Trophoblast cell (in vitro differentiated cells and primary cell): ENCODE data around the gene ZDBF2.
A peak's percentile ranks its signal among the peaks of the same experiment; 100 is the strongest.

Experiments
- DNase-seq, 2 donors: peaks; one replicate each; pipeline ENCODE4 v3.0.0-alpha.2; 2016
- H2AFZ ChIP-seq: 2 replicates; pipeline ENCODE4 v1.6.1; 2013; ENCODE audit warnings: low read length, moderate library complexity, mild to moderate bottlenecking; ENCODE audit not compliant: insufficient read depth, poor library complexity
- H2AK5ac ChIP-seq: 2 replicates; pipeline ENCODE4 v1.6.1; 2013; ENCODE audit warnings: mild to moderate bottlenecking, low read length
- H2BK120ac ChIP-seq: 2 replicates; pipeline ENCODE4 v1.6.1; 2013; ENCODE audit warnings: low read length, mild to moderate bottlenecking, moderate library complexity; ENCODE audit not compliant: insufficient read depth, poor library complexity
- H2BK12ac ChIP-seq: 2 replicates; pipeline ENCODE4 v1.6.1; 2013; ENCODE audit warnings: mild to moderate bottlenecking, low read length, moderate library complexity
- H2BK5ac ChIP-seq: 2 replicates; pipeline ENCODE4 v1.6.1; 2013; ENCODE audit warnings: low read length, low read depth, moderate library complexity, mild to moderate bottlenecking; ENCODE audit not compliant: poor library complexity
- H3K14ac ChIP-seq: 2 replicates; pipeline ENCODE4 v1.6.1; 2013; ENCODE audit warnings: mild to moderate bottlenecking, low read length
- H3K18ac ChIP-seq: 2 replicates; pipeline ENCODE4 v1.6.1; 2013; ENCODE audit warnings: mild to moderate bottlenecking, low read length
- H3K23ac ChIP-seq: 2 replicates; pipeline ENCODE4 v1.6.1; 2013; ENCODE audit warnings: low read length
- H3K27ac ChIP-seq: 2 replicates; pipeline ENCODE4 v1.5.1; 2013; ENCODE audit warnings: low read depth, mild to moderate bottlenecking, inconsistent platforms, low read length, moderate library complexity
- H3K27me3 ChIP-seq: 2 replicates; pipeline ENCODE4 v1.6.1; 2013; ENCODE audit warnings: inconsistent platforms, mild to moderate bottlenecking, low read length, moderate library complexity; ENCODE audit not compliant: insufficient read depth
- H3K36me3 ChIP-seq, 2 experiments: 1 replicate in 1 of 2; 2 replicates in 1 of 2; pipeline ENCODE4 v1.6.1; 2013; ENCODE audit warnings: low read length in 2 of 2, mild to moderate bottlenecking in 2 of 2, moderate library complexity in 1 of 2; ENCODE audit not compliant: insufficient read depth in 2 of 2, control insufficient read depth in 1 of 2
- H3K4ac ChIP-seq: 2 replicates; pipeline ENCODE4 v1.6.1; 2013; ENCODE audit warnings: low read depth, mild to moderate bottlenecking, low read length, moderate library complexity
- H3K4me1 ChIP-seq, 2 experiments: 1 replicate in 1 of 2; 2 replicates in 1 of 2; pipeline ENCODE4 v1.6.1; 2013; ENCODE audit warnings: low read length in 2 of 2, mild to moderate bottlenecking in 2 of 2, moderate library complexity in 1 of 2; ENCODE audit not compliant: insufficient read depth in 2 of 2, control insufficient read depth in 1 of 2
- H3K4me2 ChIP-seq: 2 replicates; pipeline ENCODE4 v1.6.1; 2013; ENCODE audit warnings: inconsistent platforms, mild to moderate bottlenecking, low read length, moderate library complexity
- H3K4me3 ChIP-seq: 2 replicates; pipeline ENCODE4 v1.5.1; 2013; ENCODE audit warnings: mild to moderate bottlenecking, low read depth, low read length, inconsistent platforms
- H3K79me1 ChIP-seq: one replicate; pipeline ENCODE4 v1.6.1; 2013; ENCODE audit warnings: low read length
- H3K79me2 ChIP-seq: 2 replicates; pipeline ENCODE4 v1.6.1; 2013; ENCODE audit warnings: low read length, mild to moderate bottlenecking; ENCODE audit not compliant: control insufficient read depth, insufficient read depth, poor library complexity
- H3K9ac ChIP-seq: 2 replicates; pipeline ENCODE4 v1.6.1; 2013; ENCODE audit warnings: mild to moderate bottlenecking, low read length
- H3K9me3 ChIP-seq: 2 replicates; pipeline ENCODE4 v1.6.1; 2013; ENCODE audit warnings: low read depth, mild to moderate bottlenecking, control low read depth, inconsistent platforms, low read length; ENCODE audit not compliant: insufficient read depth
- H4K12ac ChIP-seq: 2 replicates; pipeline ENCODE4 v1.6.1; 2013; ENCODE audit warnings: low read depth, mild to moderate bottlenecking, low read length, moderate library complexity
- H4K8ac ChIP-seq: 2 replicates; pipeline ENCODE4 v1.6.1; 2013; ENCODE audit warnings: low read depth, mild to moderate bottlenecking, low read length, moderate library complexity
- H4K91ac ChIP-seq: one replicate; pipeline ENCODE4 v1.6.1; 2013; ENCODE audit warnings: low read depth, mild to moderate bottlenecking, low read length, moderate library complexity
- WGBS: extraction: QIAGEN DNeasy Blood & Tissue Kit; methylation state at CpG from one replicate; pipeline ENCODE4 v1.1.7; 2013; ENCODE audit warnings: missing lambda C conversion rate; ENCODE audit not compliant: insufficient read length, insufficient coverage; ENCODE audit errors: extremely low coverage; 5-methylcytosine and 5-hydroxymethylcytosine counted together

ZDBF2 gene

GRCh38 chr2:206328974-206329373 lies 54.5 kb downstream of the ZDBF2 start:
- Histone ChIP-seq H3K9ac (no peak overlapping the region), H3K79me2 (no peaks in the 10 kb centered on the region), H3K4ac (no peak overlapping the region), H3K4me3 (no peak overlapping the region), H3K36me3 (no peaks in the 10 kb centered on the region), H2BK120ac (no peak overlapping the region), H3K79me1 (no peaks in the 10 kb centered on the region), H2AFZ (no peak overlapping the region), H3K18ac (no peak overlapping the region), H2BK5ac (no peak overlapping the region), H3K4me1 (no peaks in the 10 kb centered on the region), H3K23ac (no peak overlapping the region), H2AK5ac (no peak overlapping the region), H3K27me3 (no peaks in the 10 kb centered on the region), H4K12ac (no peak overlapping the region), H3K14ac (no peak overlapping the region), H4K91ac (no peak overlapping the region), H3K27ac (no peak overlapping the region), H4K8ac (no peak overlapping the region), H3K9me3 (no peaks in the 10 kb centered on the region), H2BK12ac (no peak overlapping the region), H3K4me2 (no peak overlapping the region)
- no peak for DNase-seq
- no CpG with 5 or more reads among the region's 1 CpG for WGBS

GRCh38 chr2:206336861-206337260 lies 62.4 kb downstream of the ZDBF2 start:
- H2AK5ac ChIP-seq = no peak overlapping the region

GRCh38 chr2:206337956-206338355 lies 63.5 kb downstream of the ZDBF2 start:
- Histone ChIP-seq H4K12ac (no peak overlapping the region), H3K79me1 (no peaks in the 10 kb centered on the region), H3K9ac (no peak overlapping the region), H3K27me3 (no peaks in the 10 kb centered on the region), H3K27ac (no peak overlapping the region), H3K4me1 (no peaks in the 10 kb centered on the region), H3K4me3 (no peak overlapping the region), H2AK5ac (no peak overlapping the region), H3K9me3 (no peaks in the 10 kb centered on the region), H3K14ac (no peak overlapping the region), H2BK120ac (no peak overlapping the region), H3K4ac (no peak overlapping the region), H4K8ac (no peak overlapping the region), H4K91ac (no peak overlapping the region), H3K36me3 (no peaks in the 10 kb centered on the region), H3K23ac (no peak overlapping the region), H3K18ac (no peak overlapping the region), H2BK12ac (no peak overlapping the region), H2AFZ (no peak overlapping the region), H3K4me2 (no peak overlapping the region), H3K79me2 (no peaks in the 10 kb centered on the region), H2BK5ac (no peak overlapping the region)
- no CpG with 5 or more reads among the region's 1 CpG for WGBS
- no peak for DNase-seq

More at GRCh38 chr2:206336861-206337260, 62.4 kb downstream of the ZDBF2 start:
- no peaks in the 10 kb centered on the region for H3K9me3 ChIP-seq
- H3K4ac ChIP-seq = no peak overlapping the region
- H3K4me1 ChIP-seq = no peaks in the 10 kb centered on the region
- no peaks in the 10 kb centered on the region for H3K27me3 ChIP-seq
- H3K18ac ChIP-seq = no peak overlapping the region
- no peak overlapping the region for H2BK120ac ChIP-seq
- no peak overlapping the region for H2BK5ac ChIP-seq
- H4K12ac ChIP-seq = no peak overlapping the region
- H4K8ac ChIP-seq = no peak overlapping the region
- H3K79me1 ChIP-seq = no peaks in the 10 kb centered on the region
- H3K36me3 ChIP-seq = no peaks in the 10 kb centered on the region
- no peak overlapping the region for H2BK12ac ChIP-seq
- WGBS = no CpG with 5 or more reads among the region's 2 CpGs
- H4K91ac ChIP-seq = no peak overlapping the region
- no peak overlapping the region for H3K14ac ChIP-seq
- no peaks in the 10 kb centered on the region for H3K79me2 ChIP-seq
- H3K9ac ChIP-seq = no peak overlapping the region
- H3K4me3 ChIP-seq = no peak overlapping the region
- no peak overlapping the region for H3K27ac ChIP-seq
- H3K23ac ChIP-seq = peak overlapping the region; percentile 61
- DNase-seq = no peak
- no peak overlapping the region for H2AFZ ChIP-seq
- no peak overlapping the region for H3K4me2 ChIP-seq

GRCh38 chr2:206341396-206341795 lies 66.9 kb downstream of the ZDBF2 start:
- no peaks in the 10 kb centered on the region for H3K9me3 ChIP-seq
- H2BK12ac ChIP-seq = no peak overlapping the region
- no peaks in the 10 kb centered on the region for H3K79me1 ChIP-seq
- WGBS = no CpG with 5 or more reads among the region's 4 CpGs
- H3K4me1 ChIP-seq = no peaks in the 10 kb centered on the region
- H3K36me3 ChIP-seq = no peaks in the 10 kb centered on the region
- no peak overlapping the region for H3K27ac ChIP-seq
- no peak overlapping the region for H2BK120ac ChIP-seq
- no peak overlapping the region for H3K4ac ChIP-seq
- no peak overlapping the region for H4K91ac ChIP-seq
- H3K9ac ChIP-seq = no peak overlapping the region
- H2AFZ ChIP-seq = no peak overlapping the region
- no peak overlapping the region for H2AK5ac ChIP-seq
- no peaks in the 10 kb centered on the region for H3K79me2 ChIP-seq
- no peak for DNase-seq
- no peak overlapping the region for H3K18ac ChIP-seq
- H3K4me3 ChIP-seq = no peak overlapping the region
- H4K12ac ChIP-seq = no peak overlapping the region
- no peak overlapping the region for H3K4me2 ChIP-seq
- H3K27me3 ChIP-seq = no peaks in the 10 kb centered on the region
- no peak overlapping the region for H3K14ac ChIP-seq
- no peak overlapping the region for H4K8ac ChIP-seq
- no peak overlapping the region for H2BK5ac ChIP-seq
- H3K23ac ChIP-seq = no peak overlapping the region
